Measurements from ENCODE around the gene L3MBTL2. TPM values are rescaled to one million over a fixed set of nuclear protein-coding genes. Genes with fewer than 3 reads are reported as not detected.

L3MBTL2 gene
- total and polyA plus RNA-seq, 10 of the 15 experiments (the other 5 are each of a cell fraction or from before 2014, with no cell fraction given), result 13.2 to 37.6 (median 28.2) TPM

- TF ChIP-seq ZBTB11 (CRISPR knock-in tag; IDR thresholded peaks at IDR 0.05) (no peak), JUND (IDR thresholded peaks at IDR 0.05; ENCODE audit: low read depth, low read length) (no peak), SUPT20H (IDR thresholded peaks at IDR 0.05; ENCODE audit: borderline replicate concordance, control insufficient read depth, low read depth, low read length) (no peak), TCF12 (IDR thresholded peaks at IDR 0.05; ENCODE audit: low read depth, low read length) (no peak), CEBPB (IDR thresholded peaks at IDR 0.05; ENCODE audit: borderline replicate concordance in 1 of 2, low read depth in 2 of 2, low read length in 2 of 2) (no peak), ZBTB40 (IDR thresholded peaks at IDR 0.05; ENCODE audit: borderline replicate concordance) (no peak), HDAC2 (IDR thresholded peaks at IDR 0.05) (no peak), MTA2 (IDR thresholded peaks at IDR 0.05; ENCODE audit: low read depth) (no peak)
Measured at GRCh38 chr22:41261541-41262249, 56.6 kb downstream of the L3MBTL2 start (continued).

Data from GM12878 (cell line).